Measurements from ENCODE around the gene AP5Z1.

Gene AP5Z1

GRCh38 chr7:4766666-4767519 lies 8.5 kb upstream of the AP5Z1 start:
- no peak for DNase-seq

GRCh38 chr7:4768597-4769569 lies 6.5 kb upstream of the AP5Z1 start:
- no peak for DNase-seq

GRCh38 chr7:4769761-4770160 lies 5.7 kb upstream of the AP5Z1 start:
- no peak for DNase-seq

- no peak for DNase-seq
Measured at GRCh38 chr7:4770886-4771285, 4.5 kb upstream of the AP5Z1 start.

- no peak for DNase-seq
Measured at GRCh38 chr7:4771737-4772136, 3.7 kb upstream of the AP5Z1 start.

- no peak for DNase-seq
Measured at GRCh38 chr7:4772306-4772705, 3.1 kb upstream of the AP5Z1 start.

- DNase-seq, result no peak
Measured at GRCh38 chr7:4774007-4774406, 1.4 kb upstream of the AP5Z1 start.

GRCh38 chr7:4774658-4775249 lies 669 bp upstream of the AP5Z1 start:
- no peak for DNase-seq

GRCh38 chr7:4775848-4776623 lies 613 bp downstream of the AP5Z1 start:
- no peak for DNase-seq

- no peak for DNase-seq
Measured at GRCh38 chr7:4779118-4779517, 3.7 kb downstream of the AP5Z1 start.

- DNase-seq, result no peak
Measured at GRCh38 chr7:4781366-4782069, 6.1 kb downstream of the AP5Z1 start.

GRCh38 chr7:4782333-4783291 lies 7.2 kb downstream of the AP5Z1 start:
- no peak for DNase-seq

- no peak for DNase-seq
Measured at GRCh38 chr7:4783292-4783652, 7.8 kb downstream of the AP5Z1 start.

- DNase-seq, result no peak
Measured at GRCh38 chr7:4783762-4784351, 8.4 kb downstream of the AP5Z1 start.

GRCh38 chr7:4784799-4785198 lies 9.4 kb downstream of the AP5Z1 start:
- DNase-seq, result no peak

- no peak for DNase-seq
Measured at GRCh38 chr7:4785371-4785770, 9.9 kb downstream of the AP5Z1 start.

- DNase-seq, result no peak
Measured at GRCh38 chr7:4786015-4786414, 10.6 kb downstream of the AP5Z1 start.

- DNase-seq, result no peak
Measured at GRCh38 chr7:4787541-4787940, 12.1 kb downstream of the AP5Z1 start.

- no peak for DNase-seq
Measured at GRCh38 chr7:4787947-4788626, 12.7 kb downstream of the AP5Z1 start.
